Neural progenitor cell (in vitro differentiated cells): ENCODE data around the gene CLNK. TPM values are rescaled to one million over a fixed set of nuclear protein-coding genes. Genes with fewer than 3 reads are reported as not detected.

Source experiments
- DNase-seq: peaks from one replicate; pipeline ENCODE4 v3.0.0-alpha.2; 2016; ENCODE audit warnings: low spot score
- H2AFZ ChIP-seq: fragments of 200-600 bp; sonication (generic); replicated peaks from 2 replicates; pipeline ENCODE4 v1.6.1; 2016; ENCODE audit warnings: antibody characterized with exemption
- H3F3A ChIP-seq: fragments of 200-600 bp; sonication (generic); 2 replicates; pipeline ENCODE4 v1.6.1; 2016; ENCODE audit warnings: antibody characterized with exemption, low read depth
- H3K27ac ChIP-seq: fragments of 200-600 bp; sonication (generic); 2 replicates; pipeline ENCODE4 v1.5.1; 2016; ENCODE audit warnings: mild to moderate bottlenecking
- H3K27me3 ChIP-seq: fragments of 200-600 bp; sonication (generic); 2 replicates; pipeline ENCODE4 v1.6.1; 2016; ENCODE audit warnings: mild to moderate bottlenecking, moderate library complexity
- H3K36me3 ChIP-seq: fragments of 200-600 bp; sonication (generic); 2 replicates; pipeline ENCODE4 v1.5.1; 2016
- H3K4me1 ChIP-seq: fragments of 200-600 bp; sonication (generic); 2 replicates; pipeline ENCODE4 v1.6.1; 2016; ENCODE audit warnings: mixed run types
- H3K4me2 ChIP-seq: fragments of 200-600 bp; sonication (generic); 2 replicates; pipeline ENCODE4 v1.6.1; 2016
- H3K4me3 ChIP-seq: fragments of 200-600 bp; sonication (generic); 2 replicates; pipeline ENCODE4 v1.5.1; 2016
- H3K79me2 ChIP-seq: fragments of 200-600 bp; sonication (generic); 2 replicates; pipeline ENCODE4 v1.6.1; 2016; ENCODE audit warnings: low read depth
- H3K9ac ChIP-seq: fragments of 200-600 bp; sonication (generic); 2 replicates; pipeline ENCODE4 v1.6.1; 2016
- H3K9me3 ChIP-seq: fragments of 200-600 bp; sonication (generic); 2 replicates; pipeline ENCODE4 v1.5.1; 2016; ENCODE audit warnings: low read depth
- H4K20me1 ChIP-seq: fragments of 200-600 bp; sonication (generic); 2 replicates; pipeline ENCODE4 v1.6.1; 2016; ENCODE audit warnings: low read depth
- H3K27ac Mint-ChIP-seq: 3 replicates; pipeline ENCODE4 v1.8.0; 2021; ENCODE audit warnings: mixed read lengths
- H3K27me3 Mint-ChIP-seq: 2 replicates; pipeline ENCODE4 v1.8.0; 2022; ENCODE audit warnings: low read depth, mild to moderate bottlenecking, inconsistent platforms, moderate library complexity, mixed read lengths; ENCODE audit not compliant: insufficient read depth
- H3K36me3 Mint-ChIP-seq: 3 replicates; pipeline ENCODE4 v1.8.0; 2021; ENCODE audit warnings: mixed read lengths
- H3K4me1 Mint-ChIP-seq: 3 replicates; pipeline ENCODE4 v1.8.0; 2021; ENCODE audit warnings: mixed read lengths
- H3K4me3 Mint-ChIP-seq: 3 replicates; pipeline ENCODE4 v1.8.0; 2021; ENCODE audit warnings: mild to moderate bottlenecking, moderate library complexity, mixed read lengths
- H3K9me3 Mint-ChIP-seq: 3 replicates; pipeline ENCODE4 v1.8.0; 2020; ENCODE audit warnings: mixed read lengths
- EZH2 ChIP-seq: fragments of 200-600 bp; sonication (generic); IDR thresholded peaks from 2 replicates; pipeline ENCODE4 v1.6.1; 2017; ENCODE audit warnings: antibody characterized with exemption, mild to moderate bottlenecking, moderate library complexity
- EZH2phosphoT487 ChIP-seq: fragments of 200-600 bp; sonication (generic); IDR thresholded peaks from 2 replicates; pipeline ENCODE4 v1.6.1; 2017; ENCODE audit warnings: antibody characterized with exemption
- total RNA-seq: library from RNA; depleted of rRNA; stranded (reverse); fragments of >200 nt; gene quantifications from 2 replicates; pipeline ENCODE4 v1.2.3, GENCODE V29; 2015; ENCODE audit warnings: low replicate concordance
- TF ChIP-seq, protein P1 (sequence below): fragments of 200-600 bp; sonication (generic); IDR thresholded peaks from 2 replicates; pipeline ENCODE4 v1.5.1; 2017; ENCODE audit warnings: antibody characterized with exemption, mild to moderate bottlenecking

Gene CLNK
- total RNA-seq, 1 donor from 2014 or later: not detected

GRCh38 chr4:10673817-10674369 lies 10.7 kb downstream of the CLNK start:
- no peak overlapping the region for H3K9ac ChIP-seq
- H2AFZ ChIP-seq: no peak overlapping the region
- H3K4me3 Mint-ChIP-seq: no peak overlapping the region
- H3K4me1 ChIP-seq: no peaks in the 10 kb centered on the region
- no peaks in the 10 kb centered on the region for H3K9me3 ChIP-seq
- no peaks in the 10 kb centered on the region for H3K36me3 Mint-ChIP-seq
- no peak for TF ChIP-seq EZH2phosphoT487
- no peaks in the 10 kb centered on the region for H4K20me1 ChIP-seq
- H3K27me3 Mint-ChIP-seq: peaks cover 9% of the 10 kb centered on the region
- no peaks in the 10 kb centered on the region for H3K27me3 ChIP-seq
- H3K9me3 Mint-ChIP-seq: no peaks in the 10 kb centered on the region
- H3K4me1 Mint-ChIP-seq: no peaks in the 10 kb centered on the region
- H3K27ac Mint-ChIP-seq: no peak overlapping the region
- DNase-seq: no peak
- no peak overlapping the region for H3K4me2 ChIP-seq
- no peaks in the 10 kb centered on the region for H3K36me3 ChIP-seq
- H3K27ac ChIP-seq: no peak overlapping the region
- no peaks in the 10 kb centered on the region for H3F3A ChIP-seq
- no peak overlapping the region for H3K4me3 ChIP-seq
- H3K79me2 ChIP-seq: no peaks in the 10 kb centered on the region

- Histone ChIP-seq H2AFZ (no peak overlapping the region), H3K9ac (no peak overlapping the region), H3K27ac (no peak overlapping the region), H3F3A (no peaks in the 10 kb centered on the region), H3K4me2 (no peak overlapping the region), H3K4me3 (no peak overlapping the region), H3K27me3 (no peaks in the 10 kb centered on the region), H3K9me3 (no peaks in the 10 kb centered on the region), H3K79me2 (no peaks in the 10 kb centered on the region), H4K20me1 (no peaks in the 10 kb centered on the region), H3K4me1 (peaks cover 12% of the 10 kb centered on the region), H3K36me3 (no peaks in the 10 kb centered on the region)
- TF ChIP-seq EZH2 (no peak), EZH2phosphoT487 (no peak)
- TF ChIP-seq, protein P1, sequence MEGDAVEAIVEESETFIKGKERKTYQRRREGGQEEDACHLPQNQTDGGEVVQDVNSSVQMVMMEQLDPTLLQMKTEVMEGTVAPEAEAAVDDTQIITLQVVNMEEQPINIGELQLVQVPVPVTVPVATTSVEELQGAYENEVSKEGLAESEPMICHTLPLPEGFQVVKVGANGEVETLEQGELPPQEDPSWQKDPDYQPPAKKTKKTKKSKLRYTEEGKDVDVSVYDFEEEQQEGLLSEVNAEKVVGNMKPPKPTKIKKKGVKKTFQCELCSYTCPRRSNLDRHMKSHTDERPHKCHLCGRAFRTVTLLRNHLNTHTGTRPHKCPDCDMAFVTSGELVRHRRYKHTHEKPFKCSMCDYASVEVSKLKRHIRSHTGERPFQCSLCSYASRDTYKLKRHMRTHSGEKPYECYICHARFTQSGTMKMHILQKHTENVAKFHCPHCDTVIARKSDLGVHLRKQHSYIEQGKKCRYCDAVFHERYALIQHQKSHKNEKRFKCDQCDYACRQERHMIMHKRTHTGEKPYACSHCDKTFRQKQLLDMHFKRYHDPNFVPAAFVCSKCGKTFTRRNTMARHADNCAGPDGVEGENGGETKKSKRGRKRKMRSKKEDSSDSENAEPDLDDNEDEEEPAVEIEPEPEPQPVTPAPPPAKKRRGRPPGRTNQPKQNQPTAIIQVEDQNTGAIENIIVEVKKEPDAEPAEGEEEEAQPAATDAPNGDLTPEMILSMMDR: no peak
- Mint-ChIP-seq H3K4me1 (no peaks in the 10 kb centered on the region), H3K4me3 (no peak overlapping the region), H3K36me3 (no peaks in the 10 kb centered on the region), H3K27me3 (peaks cover 10% of the 10 kb centered on the region), H3K9me3 (no peaks in the 10 kb centered on the region), H3K27ac (no peak overlapping the region)
- no peak for DNase-seq
Measured at GRCh38 chr4:10672379-10672778, 12.2 kb downstream of the CLNK start.

- Mint-ChIP-seq H3K36me3 (no peaks in the 10 kb centered on the region), H3K4me3 (no peak overlapping the region), H3K27me3 (peaks cover 10% of the 10 kb centered on the region), H3K9me3 (no peaks in the 10 kb centered on the region), H3K27ac (no peak overlapping the region), H3K4me1 (no peaks in the 10 kb centered on the region)
- H2AFZ ChIP-seq: no peak overlapping the region
- H3K36me3 ChIP-seq: no peaks in the 10 kb centered on the region
- H3F3A ChIP-seq: no peaks in the 10 kb centered on the region
- H3K27me3 ChIP-seq: no peaks in the 10 kb centered on the region
- no peak overlapping the region for H3K4me2 ChIP-seq
- no peak overlapping the region for H3K9ac ChIP-seq
- no peak for DNase-seq
- TF ChIP-seq EZH2phosphoT487 (no peak), EZH2 (no peak)
- TF ChIP-seq, protein P1: no peak
- no peaks in the 10 kb centered on the region for H3K79me2 ChIP-seq
- H4K20me1 ChIP-seq: no peaks in the 10 kb centered on the region
- H3K4me1 ChIP-seq: peaks cover 12% of the 10 kb centered on the region
- no peaks in the 10 kb centered on the region for H3K9me3 ChIP-seq
- no peak overlapping the region for H3K4me3 ChIP-seq
- no peak overlapping the region for H3K27ac ChIP-seq
Measured at GRCh38 chr4:10671799-10672198, 12.8 kb downstream of the CLNK start.

DNA sequence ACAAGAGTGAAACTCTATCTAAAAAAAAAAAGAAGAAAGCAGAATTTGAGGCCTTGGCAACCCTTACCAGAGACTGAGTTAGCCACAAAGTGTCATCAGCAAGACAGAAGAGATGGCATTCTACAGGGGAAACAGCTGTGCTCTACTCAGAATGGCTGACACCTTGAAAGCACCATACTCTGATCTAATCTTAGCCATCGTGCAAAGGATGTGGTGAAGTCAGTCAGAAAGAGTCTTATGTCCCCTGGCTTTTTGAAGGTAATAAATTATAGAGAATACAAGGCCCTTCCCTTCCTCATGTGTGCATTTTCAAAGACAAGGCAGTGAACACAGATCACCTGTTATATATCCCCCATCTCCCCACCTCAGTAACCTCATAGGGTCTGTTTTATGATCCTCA lies 13.2 kb downstream of the CLNK start:
- no peak overlapping the region for H3K27ac Mint-ChIP-seq

More for the DNA sequence above, 13.2 kb downstream of the CLNK start:
- H3K4me1 Mint-ChIP-seq: no peaks in the 10 kb centered on the region
- H3K4me1 ChIP-seq: peaks cover 12% of the 10 kb centered on the region
- no peak for DNase-seq
- peaks cover 10% of the 10 kb centered on the region for H3K27me3 Mint-ChIP-seq
- H3K36me3 ChIP-seq: no peaks in the 10 kb centered on the region
- H3K4me3 Mint-ChIP-seq: no peak overlapping the region
- H4K20me1 ChIP-seq: no peaks in the 10 kb centered on the region
- TF ChIP-seq EZH2phosphoT487: no peak
- TF ChIP-seq, protein P1: no peak
- TF ChIP-seq EZH2: no peak
- H3K79me2 ChIP-seq: no peaks in the 10 kb centered on the region
- no peak overlapping the region for H3K9ac ChIP-seq
- H3K9me3 Mint-ChIP-seq: no peaks in the 10 kb centered on the region
- no peak overlapping the region for H3K4me3 ChIP-seq
- no peak overlapping the region for H2AFZ ChIP-seq
- no peak overlapping the region for H3K27ac ChIP-seq
- H3K4me2 ChIP-seq: no peak overlapping the region
- no peaks in the 10 kb centered on the region for H3K27me3 ChIP-seq
- no peaks in the 10 kb centered on the region for H3K9me3 ChIP-seq
- no peaks in the 10 kb centered on the region for H3K36me3 Mint-ChIP-seq
- H3F3A ChIP-seq: no peaks in the 10 kb centered on the region
